Activated B cell treated with CpG ODN at 0.5 μM for 24 hours (primary cell): ENCODE measurements around the gene ALAS2. TPM values are rescaled to one million over a fixed set of nuclear protein-coding genes. Genes with fewer than 3 reads are reported as not detected.

Experiments used
- ATAC-seq: fragments of 200-7000 bp; cut with Tn5 transposase; one replicate; pipeline ENCODE4 v1.10.0; 2021; ENCODE audit warnings: low read depth, mild to moderate bottlenecking, moderate library complexity
- CTCF ChIA-PET: fragments of 350-600 bp; sonication (Branson Sonifier 250); formaldehyde crosslinking; loops from one replicate; lab custom pipeline; 2021; ENCODE audit warnings: antibody characterized with exemption; lab: Charles Lee
- POLR2A ChIA-PET: fragments of 350-600 bp; sonication (Branson Sonifier 250); formaldehyde crosslinking; loops from one replicate; lab custom pipeline; 2021; ENCODE audit warnings: antibody characterized with exemption; lab: Charles Lee
- DNase-seq: peaks from one replicate; pipeline ENCODE4 v3.0.0; 2022
- H3K27ac Mint-ChIP-seq: one replicate; pipeline ENCODE4 v1.8.0; 2020; ENCODE audit warnings: mixed read lengths
- H3K27me3 Mint-ChIP-seq: one replicate; pipeline ENCODE4 v1.8.0; 2021; ENCODE audit warnings: mixed read lengths
- H3K36me3 Mint-ChIP-seq: one replicate; pipeline ENCODE4 v1.8.0; 2021; ENCODE audit warnings: low read depth, mixed read lengths
- H3K4me1 Mint-ChIP-seq: one replicate; pipeline ENCODE4 v1.8.0; 2021; ENCODE audit warnings: mixed read lengths
- H3K4me3 Mint-ChIP-seq: one replicate; pipeline ENCODE4 v1.8.0; 2020; ENCODE audit warnings: mild to moderate bottlenecking, mixed read lengths
- H3K9me3 Mint-ChIP-seq: one replicate; pipeline ENCODE4 v1.8.0; 2020; ENCODE audit warnings: mixed read lengths
- CTCF ChIP-seq: fragments of 200-600 bp; IDR thresholded peaks from one replicate; pipeline ENCODE4 v1.8.0; 2022; ENCODE audit warnings: antibody characterized with exemption, mild to moderate bottlenecking
- intact Hi-C: fragments of 100-400 bp; cut with micrococcal nuclease; formaldehyde crosslinking; loops from one replicate; pipeline ENCODE4 v1.15.1; 2024
- total RNA-seq: library from RNA; stranded (reverse); gene quantifications from 2 replicates; pipeline ENCODE4 v1.2.3, GENCODE V29; 2022

Gene ALAS2
- total RNA-seq, 1 donor from 2014 or later: 0.82 TPM

- H3K4me1 Mint-ChIP-seq: no peaks in the 10 kb centered on the region
- no peak overlapping the region for H3K27ac Mint-ChIP-seq
- H3K36me3 Mint-ChIP-seq: no peaks in the 10 kb centered on the region
- H3K9me3 Mint-ChIP-seq: no peaks in the 10 kb centered on the region
- CTCF ChIA-PET: no interaction called here
- ATAC-seq: no peak
- DNase-seq: no peak
- TF ChIP-seq CTCF: no peak
- intact Hi-C loops: no loop called here
- H3K27me3 Mint-ChIP-seq: no peaks in the 10 kb centered on the region
- POLR2A ChIA-PET: no interaction called here
- H3K4me3 Mint-ChIP-seq: no peak overlapping the region
Measured at GRCh38 chrX:55029291-55029690, 1.5 kb downstream of the ALAS2 start.

GRCh38 chrX:55028611-55029010 is 2.2 kb downstream of the ALAS2 start:
- no peaks in the 10 kb centered on the region for H3K27me3 Mint-ChIP-seq
- H3K9me3 Mint-ChIP-seq: no peaks in the 10 kb centered on the region
- CTCF ChIA-PET: no interaction called here
- no peak for TF ChIP-seq CTCF
- no peaks in the 10 kb centered on the region for H3K36me3 Mint-ChIP-seq
- no peak for DNase-seq
- no peak for ATAC-seq
- no peaks in the 10 kb centered on the region for H3K4me1 Mint-ChIP-seq
- no peak overlapping the region for H3K27ac Mint-ChIP-seq
- no peak overlapping the region for H3K4me3 Mint-ChIP-seq
- POLR2A ChIA-PET: interaction anchor here (0.6 kb wide), 1 partner anchor 986 kb away, joined by 3 read pairs; no protein-coding TSS in a partner anchor
- intact Hi-C loops: no loop called here

- CTCF ChIA-PET: no interaction called here
- intact Hi-C loops: no loop called here
- POLR2A ChIA-PET: no interaction called here
- no peak overlapping the region for H3K27ac Mint-ChIP-seq
- no peak overlapping the region for H3K4me3 Mint-ChIP-seq
- H3K27me3 Mint-ChIP-seq: no peaks in the 10 kb centered on the region
- no peaks in the 10 kb centered on the region for H3K4me1 Mint-ChIP-seq
- H3K9me3 Mint-ChIP-seq: no peaks in the 10 kb centered on the region
- DNase-seq (no peak), ATAC-seq (no peak)
- no peak for TF ChIP-seq CTCF
- H3K36me3 Mint-ChIP-seq: no peaks in the 10 kb centered on the region
Measured at GRCh38 chrX:55028040-55028439, 2.7 kb downstream of the ALAS2 start.

- Mint-ChIP-seq H3K9me3 (no peaks in the 10 kb centered on the region), H3K27me3 (no peaks in the 10 kb centered on the region), H3K27ac (no peak overlapping the region), H3K36me3 (no peaks in the 10 kb centered on the region), H3K4me3 (no peak overlapping the region), H3K4me1 (no peaks in the 10 kb centered on the region)
- ChIA-PET POLR2A (no interaction called here), CTCF (no interaction called here)
- intact Hi-C loops: no loop called here
- DNase-seq: no peak
- ATAC-seq: no peak
- no peak for TF ChIP-seq CTCF
Measured at GRCh38 chrX:55026840-55027239, 3.9 kb downstream of the ALAS2 start.

- Mint-ChIP-seq H3K27me3 (no peaks in the 10 kb centered on the region), H3K9me3 (no peaks in the 10 kb centered on the region), H3K27ac (no peak overlapping the region), H3K36me3 (no peaks in the 10 kb centered on the region), H3K4me3 (no peak overlapping the region), H3K4me1 (no peaks in the 10 kb centered on the region)
- ATAC-seq (no peak), DNase-seq (no peak)
- CTCF ChIA-PET: no interaction called here
- intact Hi-C loops: no loop called here
- no peak for TF ChIP-seq CTCF
- POLR2A ChIA-PET: no interaction called here
Measured at GRCh38 chrX:55026143-55026542, 4.6 kb downstream of the ALAS2 start.
